GM18867 (cell line): ENCODE data around the gene MYOCD.

Experiments
- ATAC-seq: cut with Tn5 transposase; IDR thresholded peaks from one replicate; pipeline ENCODE4 v1.9.1; 2021; ENCODE audit warnings: mild to moderate bottlenecking, moderate library complexity; ENCODE audit not compliant: unreplicated experiment

MYOCD gene

GRCh38 chr17:12743046-12743445 is 77.4 kb downstream of the MYOCD start:
- no peak for ATAC-seq

- no peak for ATAC-seq
Observed at GRCh38 chr17:12744298-12744697, 78.6 kb downstream of the MYOCD start.

- ATAC-seq = no peak
Observed at GRCh38 chr17:12744786-12745185, 79.1 kb downstream of the MYOCD start.

- ATAC-seq = no peak
Observed at GRCh38 chr17:12745486-12745885, 79.8 kb downstream of the MYOCD start.

GRCh38 chr17:12756786-12757185 is 91.1 kb downstream of the MYOCD start:
- no peak for ATAC-seq

GRCh38 chr17:12759090-12759489 is 93.4 kb downstream of the MYOCD start:
- ATAC-seq = no peak

GRCh38 chr17:12765548-12765947 is 99.9 kb downstream of the MYOCD start:
- no peak for ATAC-seq

GRCh38 chr17:12768255-12768654 is 102.6 kb downstream of the MYOCD start:
- no peak for ATAC-seq

GRCh38 chr17:12769981-12770380 is 104.3 kb downstream of the MYOCD start:
- ATAC-seq = no peak

- ATAC-seq = no peak
Observed at GRCh38 chr17:12773153-12773552, 107.5 kb downstream of the MYOCD start.

- peak; percentile 97 for ATAC-seq
Observed at GRCh38 chr17:12789075-12789480, 123.4 kb downstream of the MYOCD start.

GRCh38 chr17:12789481-12790248 is 124.0 kb downstream of the MYOCD start, which contains the start of gene ARHGAP44:
TSS of gene ARHGAP44 (plus strand) at chr17:12789498. CDS start at chr17:12789839, 341 bp downstream.
- ATAC-seq = peak; percentile 85

GRCh38 chr17:12790249-12791106 is 124.8 kb downstream of the MYOCD start:
- no peak for ATAC-seq

- no peak for ATAC-seq
Observed at GRCh38 chr17:12794919-12795532, 129.3 kb downstream of the MYOCD start.

GRCh38 chr17:12800855-12801365 is 135.2 kb downstream of the MYOCD start:
- ATAC-seq = no peak

GRCh38 chr17:12806630-12807029 is 140.9 kb downstream of the MYOCD start:
- no peak for ATAC-seq

- no peak for ATAC-seq
Observed at GRCh38 chr17:12808723-12809122, 143.0 kb downstream of the MYOCD start.

GRCh38 chr17:12812877-12813276 is 147.2 kb downstream of the MYOCD start:
- ATAC-seq = no peak

- ATAC-seq = no peak
Observed at GRCh38 chr17:12813664-12814063, 148.0 kb downstream of the MYOCD start.

GRCh38 chr17:12814718-12815117 is 149.0 kb downstream of the MYOCD start:
- ATAC-seq = no peak

GRCh38 chr17:12815642-12816141 is 150.0 kb downstream of the MYOCD start:
- ATAC-seq = peak; percentile 100
